ENCODE measurements around the gene PRR19.

GRCh38 chr19:42332059-42332458, 30.1 kb downstream of the PRR19 start:
- TF ChIP-seq CTCF (IDR thresholded peaks at IDR 0.05; ENCODE audit: low read depth, low read length, poor library complexity, severe bottlenecking) (no peak), EZH2phosphoT487 (IDR thresholded peaks at IDR 0.05; ENCODE audit: borderline replicate concordance, low read length) (no peak)

Measured in DOHH2 (cell line).